ENCODE data around the gene ARHGEF39.
A peak's percentile ranks its signal among the peaks of the same experiment; 100 is the strongest.

GRCh38 chr9:35658137-35658967 is 6.6 kb downstream of the ARHGEF39 start, which contains the start of gene CCDC107:
- TF ChIP-seq CTCF (conservative IDR thresholded peaks at IDR 0.05), result peak; percentile 70
- TF ChIP-seq ZFX (IDR thresholded peaks at IDR 0.05), result no peak
